ENCODE measurements around the gene INO80E. TPM values are rescaled to one million over a fixed set of nuclear protein-coding genes. Genes with fewer than 3 reads are reported as not detected.
A peak's percentile ranks its signal among the peaks of the same experiment; 100 is the strongest.

INO80E gene
- total and polyA plus RNA-seq, 2 donors (not counting 3 experiments of a cell fraction or from before 2014, with no cell fraction given), result 42.7 to 76.4 TPM

GRCh38 chr16:29975134-29975538, 20.9 kb upstream of the INO80E start:
- Histone ChIP-seq H3K27me3 (ENCODE audit: control insufficient read depth in 2 of 2, insufficient read depth in 2 of 2, low read length in 2 of 2) (no peaks in the 10 kb centered on the region), H4K20me1 (replicated peaks; ENCODE audit: control insufficient read depth, extremely low read depth, insufficient read depth, low read length) (no peaks in the 10 kb centered on the region), H3K4me3 (replicated peaks in 1 of 3; ENCODE audit: insufficient read depth in 1 of 3, low read depth in 1 of 3, low read length in 3 of 3) (peak overlapping the region; percentile 79 to 95 (median 94)), H3K9ac (replicated peaks; ENCODE audit: extremely low read depth, insufficient read depth, low read length) (peak overlapping the region; percentile 93), H3K9me1 (replicated peaks; ENCODE audit: control insufficient read depth, extremely low read depth, insufficient read depth, low read length) (no peaks in the 10 kb centered on the region), H3K27ac (ENCODE audit: insufficient read depth, low read depth, low read length) (peak overlapping the region; percentile 81), H3K36me3 (ENCODE audit: control insufficient read depth in 2 of 2, extremely low read depth in 1 of 2, insufficient read depth in 2 of 2, low read length in 2 of 2) (peaks cover 18 to 30% of the 10 kb centered on the region in 2 experiments), H3K79me2 (ENCODE audit: control insufficient read depth, insufficient read depth, low read length) (peaks cover 62% of the 10 kb centered on the region), H3K4me1 (ENCODE audit: control insufficient read depth, extremely low read depth, insufficient read depth, low read length) (peaks cover 44% of the 10 kb centered on the region), H3K9me3 (replicated peaks; ENCODE audit: control insufficient read depth, insufficient read depth, low read length) (no peaks in the 10 kb centered on the region), H3K4me2 (ENCODE audit: insufficient read depth, low read length) (peak overlapping the region; percentile 98), H2AFZ (ENCODE audit: low read depth, low read length) (no peak overlapping the region)
- BruUV-seq (replicated peaks), result TSS peak; percentile 80
- intact Hi-C loops (cut with micrococcal nuclease), result loop anchor here (5.0 kb wide), 1 partner anchor 183 kb away; the partner anchor contains the start of gene KIF22
- TF ChIP-seq CTCF (IDR thresholded peaks at IDR 0.05; ENCODE audit: extremely low read depth in 1 of 2, insufficient read depth in 1 of 2, low read depth in 1 of 2, low read length in 2 of 2) (no peak), POLR2A (IDR thresholded peaks at IDR 0.05; ENCODE audit: low read depth, low read length) (no peak), FOS (IDR thresholded peaks at IDR 0.05; ENCODE audit: borderline replicate concordance, insufficient read depth, low read length) (no peak)
- CTCF ChIA-PET, result interaction anchor here (1.1 to 2.8 kb wide), 7 partner anchors 14 to 167 kb away, joined by 3 to 14 read pairs (median 4); partner anchors contain the start of genes INO80E and TMEM219
- no peak for DNase-seq (ENCODE audit: low read depth, low spot score)
- FAIRE-seq, result peak; percentile 47
- POLR2A ChIA-PET, result interaction anchor here (0.5 kb wide), 1 partner anchor 1354 kb away, joined by 3 read pairs; no protein-coding TSS in a partner anchor
- dilution Hi-C loops (cut with MboI; ENCODE audit: extremely low pct_ligation_motif_present, low sequenced_read_pairs), result no loop called here

GRCh38 chr16:29975811-29976511, 20.1 kb upstream of the INO80E start:
- BruUV-seq (replicated peaks), result no TSS peak
- peak overlapping the region; percentile 79 to 95 (median 94) for H3K4me3 ChIP-seq (replicated peaks in 1 of 3; ENCODE audit: insufficient read depth in 1 of 3, low read depth in 1 of 3, low read length in 3 of 3)
- intact Hi-C loops (cut with micrococcal nuclease) (loop anchor here (5.0 kb wide), 1 partner anchor 184 kb away; the partner anchor contains the start of gene KIF22), dilution Hi-C loops (cut with MboI; ENCODE audit: extremely low pct_ligation_motif_present, low sequenced_read_pairs) (no loop called here)
- peaks cover 47% of the 10 kb centered on the region for H3K4me1 ChIP-seq (ENCODE audit: control insufficient read depth, extremely low read depth, insufficient read depth, low read length)
- no peaks in the 10 kb centered on the region for H3K9me3 ChIP-seq (replicated peaks; ENCODE audit: control insufficient read depth, insufficient read depth, low read length)
- H3K36me3 ChIP-seq (ENCODE audit: control insufficient read depth in 2 of 2, extremely low read depth in 1 of 2, insufficient read depth in 2 of 2, low read length in 2 of 2), result peaks cover 26 to 33% of the 10 kb centered on the region in 2 experiments
- H3K9me1 ChIP-seq (replicated peaks; ENCODE audit: control insufficient read depth, extremely low read depth, insufficient read depth, low read length), result no peaks in the 10 kb centered on the region
- ChIA-PET CTCF (interaction anchor here (1.1 to 2.8 kb wide), 10 partner anchors 14 to 275 kb away, joined by 3 to 14 read pairs (median 4); partner anchors contain the start of genes INO80E and TMEM219), POLR2A (interaction anchor here (0.5 kb wide), 1 partner anchor 1355 kb away, joined by 3 read pairs; no protein-coding TSS in a partner anchor)
- H4K20me1 ChIP-seq (replicated peaks; ENCODE audit: control insufficient read depth, extremely low read depth, insufficient read depth, low read length), result no peaks in the 10 kb centered on the region
- peak; percentile 70 for DNase-seq (ENCODE audit: low read depth, low spot score)
- H3K27me3 ChIP-seq (ENCODE audit: control insufficient read depth in 2 of 2, insufficient read depth in 2 of 2, low read length in 2 of 2), result no peaks in the 10 kb centered on the region
- peaks cover 65% of the 10 kb centered on the region for H3K79me2 ChIP-seq (ENCODE audit: control insufficient read depth, insufficient read depth, low read length)
- TF ChIP-seq MAX (IDR thresholded peaks at IDR 0.05; ENCODE audit: insufficient read depth, insufficient read length) (no peak), MYC (IDR thresholded peaks at IDR 0.05; ENCODE audit: low read depth, low read length) (no peak), JUN (IDR thresholded peaks at IDR 0.05; ENCODE audit: borderline replicate concordance, insufficient read depth, insufficient read length, low read depth) (no peak), EZH2 (IDR thresholded peaks at IDR 0.05; ENCODE audit: borderline replicate concordance, low read depth, low read length, severe bottlenecking) (no peak), CTCF (IDR thresholded peaks at IDR 0.05; ENCODE audit: extremely low read depth in 1 of 2, insufficient read depth in 1 of 2, low read depth in 1 of 2, low read length in 2 of 2) (no peak), POLR2AphosphoS5 (IDR thresholded peaks at IDR 0.05; ENCODE audit: insufficient read depth, low read depth, low read length) (no peak), FOS (IDR thresholded peaks at IDR 0.05; ENCODE audit: borderline replicate concordance, insufficient read depth, low read length) (no peak), GATA2 (IDR thresholded peaks at IDR 0.05; ENCODE audit: insufficient read depth, insufficient read length, low read depth, low read length) (no peak), POLR2A (IDR thresholded peaks at IDR 0.05; ENCODE audit: low read depth, low read length) (no peak)
- H3K27ac ChIP-seq (ENCODE audit: insufficient read depth, low read depth, low read length), result peak overlapping the region; percentile 81
- H3K4me2 ChIP-seq (ENCODE audit: insufficient read depth, low read length), result peak overlapping the region; percentile 98
- H2AFZ ChIP-seq (ENCODE audit: low read depth, low read length), result no peak overlapping the region
- peak; percentile 38 for FAIRE-seq
- H3K9ac ChIP-seq (replicated peaks; ENCODE audit: extremely low read depth, insufficient read depth, low read length), result peak overlapping the region; percentile 93

Measured in endothelial cell of umbilical vein (primary cell).